Posterior cingulate gyrus (tissue), 11 donors: ENCODE measurements around the gene FPGS.

Experiments used
- DNase-seq, 10 donors: peaks; one replicate each; pipeline versions ENCODE4 v3.0.0 to v3.0.0-alpha.2; 2020 to 2021; ENCODE audit warnings: mixed read lengths in 3 of 10
- intact Hi-C: fragments of 100-400 bp; cut with DNase I; formaldehyde crosslinking; loops from one replicate; pipeline ENCODE4 v1.15.1; 2023

The FPGS gene

GRCh38 chr9:127809002-127809539 is 6.4 kb downstream of the FPGS start:
- intact Hi-C loops, result loop anchor here (10.0 kb wide), 1 partner anchor 66 kb away; the partner anchor contains the start of gene AK1
- DNase-seq, result no peak

GRCh38 chr9:127809540-127810377 is 7.1 kb downstream of the FPGS start:
- intact Hi-C loops, result loop anchor here (10.0 kb wide), 1 partner anchor 65 kb away; the partner anchor contains the start of gene AK1
- DNase-seq, result no peak

- DNase-seq, result no peak
- intact Hi-C loops, result no loop called here
Measured at GRCh38 chr9:127810378-127811187, 7.9 kb downstream of the FPGS start.

GRCh38 chr9:127812011-127812410 is 9.3 kb downstream of the FPGS start:
- intact Hi-C loops, result no loop called here
- no peak for DNase-seq

GRCh38 chr9:127812936-127813675 is 10.4 kb downstream of the FPGS start:
- DNase-seq, result no peak
- intact Hi-C loops, result no loop called here

- intact Hi-C loops, result no loop called here
- no peak for DNase-seq
Measured at GRCh38 chr9:127813686-127814226, 11.1 kb downstream of the FPGS start.

GRCh38 chr9:127814619-127815511 is 12.2 kb downstream of the FPGS start:
- intact Hi-C loops, result no loop called here

GRCh38 chr9:127815512-127816361 is 13.1 kb downstream of the FPGS start:
- intact Hi-C loops, result no loop called here

More at GRCh38 chr9:127814619-127815511, 12.2 kb downstream of the FPGS start:
- no peak for DNase-seq

GRCh38 chr9:127816362-127816725 is 13.7 kb downstream of the FPGS start:
- intact Hi-C loops, result no loop called here
- no peak for DNase-seq

More at GRCh38 chr9:127815512-127816361, 13.1 kb downstream of the FPGS start:
- no peak for DNase-seq

- intact Hi-C loops, result no loop called here
- DNase-seq, result no peak
Measured at GRCh38 chr9:127816728-127817127, 14.0 kb downstream of the FPGS start.

- DNase-seq, result no peak
- intact Hi-C loops, result no loop called here
Measured at GRCh38 chr9:127817881-127818434, 15.3 kb downstream of the FPGS start.

- intact Hi-C loops, result no loop called here
- DNase-seq, result no peak
Measured at GRCh38 chr9:127818574-127818973, 15.9 kb downstream of the FPGS start.

- intact Hi-C loops, result no loop called here
- DNase-seq, result no peak
Measured at GRCh38 chr9:127822108-127822507, 19.4 kb downstream of the FPGS start.

- intact Hi-C loops, result no loop called here
- DNase-seq, result peak in 3 of 10 donors; percentile 29 to 58 (median 38)
Measured at GRCh38 chr9:127825319-127826051, 22.8 kb downstream of the FPGS start.

- intact Hi-C loops, result no loop called here
- DNase-seq, result peak in 1 of 10 donors; percentile 62
Measured at GRCh38 chr9:127826253-127826913, 23.7 kb downstream of the FPGS start.

GRCh38 chr9:127828262-127829031 is 25.8 kb downstream of the FPGS start:
- DNase-seq, result peak in 5 of 10 donors; percentile 18 to 89 (median 32)
- intact Hi-C loops, result no loop called here
